Testis (tissue), 3 donors: ENCODE results near the gene E2F2. TPM values are rescaled to one million over a fixed set of nuclear protein-coding genes. Genes with fewer than 3 reads are reported as not detected.
A peak's percentile ranks its signal among the peaks of the same experiment; 100 is the strongest.

Experiments
- DNase-seq: peaks from one replicate; pipeline ENCODE4 v3.0.0-alpha.2; 2019
- H3K27ac ChIP-seq, 2 donors: fragments of 200-600 bp; sonication (generic); one replicate each; pipeline ENCODE4 v1.5.1; 2019
- H3K27me3 ChIP-seq: fragments of 200-600 bp; sonication (generic); one replicate; pipeline ENCODE4 v1.5.1; 2019
- H3K36me3 ChIP-seq: fragments of 200-600 bp; sonication (generic); one replicate; pipeline ENCODE4 v1.5.1; 2017; ENCODE audit warnings: low read depth; ENCODE audit errors: missing control alignments
- H3K4me1 ChIP-seq: fragments of 200-600 bp; sonication (generic); one replicate; pipeline ENCODE4 v1.5.1; 2019
- H3K4me3 ChIP-seq, 2 donors: fragments of 200-600 bp; sonication (generic); one replicate each; pipeline ENCODE4 v1.5.1; 2017 to 2019
- H3K9me3 ChIP-seq: fragments of 200-600 bp; sonication (generic); one replicate; pipeline ENCODE4 v1.5.1; 2017
- POLR2A ChIP-seq: fragments of 450-650 bp; IDR thresholded peaks from one replicate; pipeline ENCODE4 v1.6.1; 2017; ENCODE audit warnings: antibody characterized with exemption, mild to moderate bottlenecking, moderate library complexity
- WGBS, 2 donors: methylation state at CpG; one replicate each; pipeline ENCODE4 v1.1.5; 2018; 5-methylcytosine and 5-hydroxymethylcytosine counted together
- intact Hi-C: fragments of 100-400 bp; cut with DNase I; formaldehyde crosslinking; loops from one replicate; pipeline ENCODE4 v1.15.1; 2023; ENCODE audit warnings: low total_unique reads
- polyA plus RNA-seq: library from polyadenylated mRNA; stranded (reverse); fragments of 350-450 nt; fragmentation: Illumina TruSeq; extraction: RNeasy Lipid Tissue Mini Kit (QIAGEN cat#74804); gene quantifications from one replicate; pipeline ENCODE4 v1.2.3, GENCODE V29; 2014; ENCODE audit warnings: low read depth, low replicate concordance; ENCODE audit not compliant: insufficient read depth
- total RNA-seq, 2 donors: library from RNA; depleted of rRNA; stranded (reverse); fragments of >200 nt; gene quantifications; one replicate each; pipeline ENCODE4 v1.2.3, GENCODE V29; 2016
- TF ChIP-seq, protein P1 (sequence below), 3 experiments: fragments of 450-650 bp in 2 of 3; fragments of 200-600 bp in 1 of 3; sonication (generic) in 1 of 3; IDR thresholded peaks; one replicate each; pipeline ENCODE4 v1.5.1; 2016 to 2019; ENCODE audit warnings: antibody characterized with exemption in 3 of 3, mild to moderate bottlenecking in 2 of 3, moderate library complexity in 1 of 3

Gene E2F2
- total and polyA plus RNA-seq, 3 donors from 2014 or later: 4.2 to 6.6 (median 4.8) TPM

DNA sequence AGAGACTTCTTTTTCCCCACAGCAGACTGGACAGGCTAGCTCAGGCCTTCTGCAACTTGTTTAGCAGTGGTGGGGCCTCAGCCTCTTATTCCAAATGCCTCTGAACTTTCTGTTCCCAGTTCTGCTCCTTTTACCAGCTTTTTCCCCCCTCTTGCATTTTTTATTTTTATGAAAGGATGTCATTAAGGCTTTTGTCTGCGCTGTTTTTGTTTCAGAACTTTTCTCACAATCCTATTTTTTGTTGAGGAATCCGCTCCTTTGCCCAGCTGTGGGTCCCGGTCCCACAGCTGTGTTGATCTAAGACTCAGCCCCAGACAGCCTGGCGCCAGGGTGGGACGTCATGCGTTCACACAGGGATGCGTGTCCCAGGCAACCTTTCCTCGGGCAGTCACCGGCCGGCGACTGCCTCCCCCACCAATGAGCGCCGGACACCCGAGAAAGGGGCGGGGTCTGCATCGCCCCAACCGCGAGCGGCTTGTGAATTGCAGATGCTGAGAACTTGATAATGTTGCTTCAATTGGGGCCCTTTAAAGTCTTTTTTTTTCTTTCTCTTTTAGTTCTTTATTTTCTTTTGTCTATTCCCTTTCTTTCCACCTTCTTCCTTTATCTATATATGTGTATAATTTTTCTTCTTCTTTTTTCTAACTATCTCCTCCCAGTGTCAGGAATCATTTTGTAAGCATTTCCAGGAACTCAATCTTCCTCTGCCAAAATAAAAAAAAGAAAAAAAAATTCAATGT, 31.3 kb upstream of the E2F2 start:
- H3K4me3 ChIP-seq: no peak overlapping the region
- peaks cover 31% of the 10 kb centered on the region for H3K4me1 ChIP-seq

DNA sequence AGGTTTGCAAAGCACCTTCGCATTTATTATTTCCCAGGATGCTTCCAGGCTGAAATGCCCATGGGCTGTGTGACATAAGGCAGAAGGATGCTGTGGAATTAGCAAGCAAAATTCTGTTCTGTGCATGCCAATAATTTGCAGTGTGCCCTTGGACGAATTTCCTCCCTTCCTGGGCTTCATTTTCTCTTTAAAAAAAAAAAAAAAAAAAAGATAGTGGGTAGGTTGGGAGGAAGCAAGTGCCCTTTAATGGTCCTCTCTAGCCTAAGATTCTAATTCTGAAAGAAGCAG, 30.7 kb upstream of the E2F2 start:
- Histone ChIP-seq H3K36me3 (no peaks in the 10 kb centered on the region), H3K9me3 (no peaks in the 10 kb centered on the region), H3K4me3 (no peak overlapping the region), H3K27ac (peak overlapping the region; percentile 47 to 88), H3K27me3 (no peaks in the 10 kb centered on the region), H3K4me1 (peaks cover 31% of the 10 kb centered on the region)
- no peak for DNase-seq
- intact Hi-C loops: no loop called here
- TF ChIP-seq POLR2A: no peak
- TF ChIP-seq, protein P1, sequence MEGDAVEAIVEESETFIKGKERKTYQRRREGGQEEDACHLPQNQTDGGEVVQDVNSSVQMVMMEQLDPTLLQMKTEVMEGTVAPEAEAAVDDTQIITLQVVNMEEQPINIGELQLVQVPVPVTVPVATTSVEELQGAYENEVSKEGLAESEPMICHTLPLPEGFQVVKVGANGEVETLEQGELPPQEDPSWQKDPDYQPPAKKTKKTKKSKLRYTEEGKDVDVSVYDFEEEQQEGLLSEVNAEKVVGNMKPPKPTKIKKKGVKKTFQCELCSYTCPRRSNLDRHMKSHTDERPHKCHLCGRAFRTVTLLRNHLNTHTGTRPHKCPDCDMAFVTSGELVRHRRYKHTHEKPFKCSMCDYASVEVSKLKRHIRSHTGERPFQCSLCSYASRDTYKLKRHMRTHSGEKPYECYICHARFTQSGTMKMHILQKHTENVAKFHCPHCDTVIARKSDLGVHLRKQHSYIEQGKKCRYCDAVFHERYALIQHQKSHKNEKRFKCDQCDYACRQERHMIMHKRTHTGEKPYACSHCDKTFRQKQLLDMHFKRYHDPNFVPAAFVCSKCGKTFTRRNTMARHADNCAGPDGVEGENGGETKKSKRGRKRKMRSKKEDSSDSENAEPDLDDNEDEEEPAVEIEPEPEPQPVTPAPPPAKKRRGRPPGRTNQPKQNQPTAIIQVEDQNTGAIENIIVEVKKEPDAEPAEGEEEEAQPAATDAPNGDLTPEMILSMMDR (IDR thresholded peaks at IDR 0.05): no peak
- WGBS, 2 donors: 32 to 40% methylated on average over 2 of the region's 2 CpGs

More for the DNA sequence above, 31.3 kb upstream of the E2F2 start:
- peak overlapping the region; percentile 47 to 88 for H3K27ac ChIP-seq
- DNase-seq: peak; percentile 90
- no peaks in the 10 kb centered on the region for H3K27me3 ChIP-seq
- TF ChIP-seq POLR2A: no peak
- TF ChIP-seq, protein P1 (IDR thresholded peaks at IDR 0.05): no peak
- no peaks in the 10 kb centered on the region for H3K9me3 ChIP-seq
- intact Hi-C loops: no loop called here
- 9 to 17% methylated on average over 19 of the region's 19 CpGs for WGBS, 2 donors
- H3K36me3 ChIP-seq: no peaks in the 10 kb centered on the region

DNA sequence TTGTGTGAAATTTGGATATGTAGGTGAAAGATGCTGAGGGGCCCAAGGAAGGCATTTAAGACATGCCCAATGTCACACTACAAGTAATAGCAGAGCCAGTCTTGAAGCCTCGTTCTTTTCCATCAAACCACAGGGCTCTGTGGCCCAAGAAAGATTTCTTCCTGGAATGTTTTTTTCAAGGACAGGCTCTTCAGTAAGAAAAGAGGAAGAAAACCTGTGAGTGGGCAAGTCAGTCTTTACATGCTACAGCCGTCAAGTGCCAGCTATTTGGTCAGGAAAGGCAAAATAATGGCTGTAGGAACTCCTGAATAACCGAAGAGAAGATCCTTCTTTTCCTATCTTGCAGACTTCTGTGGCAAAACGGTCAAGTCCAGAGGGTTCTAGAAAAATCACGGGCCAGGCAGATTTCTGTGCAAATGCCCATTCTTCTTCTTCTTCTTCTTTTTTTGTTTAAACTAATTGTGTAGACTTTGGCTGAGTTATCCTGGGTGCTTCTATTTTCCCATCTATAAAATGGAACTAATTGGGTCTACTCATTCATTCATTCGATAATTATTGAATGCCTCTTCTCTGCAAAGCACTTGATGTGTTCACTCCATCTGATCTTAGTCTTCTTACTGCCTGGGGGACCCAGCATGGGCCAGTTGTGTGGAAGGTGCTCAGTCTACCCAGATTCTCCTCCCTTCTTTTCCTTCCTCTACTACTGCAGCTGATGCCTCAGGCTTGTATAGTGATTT, 30.2 kb upstream of the E2F2 start:
- no peak for DNase-seq
- peaks cover 31% of the 10 kb centered on the region for H3K4me1 ChIP-seq
- intact Hi-C loops: no loop called here
- H3K36me3 ChIP-seq: no peaks in the 10 kb centered on the region
- TF ChIP-seq POLR2A: no peak
- TF ChIP-seq, protein P1 (IDR thresholded peaks at IDR 0.05): no peak
- no peaks in the 10 kb centered on the region for H3K9me3 ChIP-seq
- peak overlapping the region; percentile 47 to 88 for H3K27ac ChIP-seq
- 46 to 52% methylated on average over 6 of the region's 6 CpGs for WGBS, 2 donors
- no peaks in the 10 kb centered on the region for H3K27me3 ChIP-seq
- H3K4me3 ChIP-seq: no peak overlapping the region

DNA sequence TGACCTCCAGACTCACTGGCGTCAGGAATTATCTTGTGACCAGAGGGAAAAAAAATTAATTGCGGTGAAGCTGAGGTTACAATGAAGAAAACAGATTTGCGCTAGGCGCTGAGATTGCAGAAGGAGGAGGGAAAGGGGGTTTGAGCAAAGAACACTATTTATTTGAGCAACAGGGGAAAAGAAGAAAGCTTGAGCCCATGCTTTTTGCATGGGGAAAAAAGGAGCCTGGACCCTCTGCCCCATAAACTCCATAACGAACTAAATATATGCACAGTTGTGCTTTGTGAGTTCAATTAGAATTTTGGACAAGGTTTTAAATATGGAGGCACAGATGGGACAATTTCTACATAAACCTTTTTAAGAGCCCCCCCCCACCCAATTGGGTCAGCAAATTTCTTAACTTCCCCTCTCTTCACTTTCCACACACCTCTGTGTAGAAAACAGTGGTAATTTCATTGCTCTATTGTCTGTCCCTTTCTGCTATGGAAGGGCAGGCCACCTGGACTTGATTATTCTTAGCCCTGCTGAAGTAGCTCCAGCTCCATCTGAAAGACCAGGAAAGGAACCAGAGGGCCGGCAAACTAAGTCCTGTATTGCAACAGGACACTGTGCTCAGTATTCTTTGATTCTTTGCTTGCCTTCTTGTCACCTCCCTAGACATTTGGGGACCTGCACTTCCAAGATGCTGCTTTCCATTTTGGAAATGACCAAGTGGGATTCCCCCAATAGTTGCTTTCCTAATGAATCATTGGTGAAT, 29.1 kb upstream of the E2F2 start:
- peak overlapping the region; percentile 55 to 65 for H3K4me3 ChIP-seq
- no peaks in the 10 kb centered on the region for H3K27me3 ChIP-seq
- no peak for TF ChIP-seq POLR2A
- TF ChIP-seq, protein P1 (IDR thresholded peaks at IDR 0.05): no peak
- 28% methylated on average over 6 of the region's 6 CpGs for WGBS, 2 donors
- intact Hi-C loops: no loop called here
- peaks cover 41% of the 10 kb centered on the region for H3K4me1 ChIP-seq
- H3K36me3 ChIP-seq: no peaks in the 10 kb centered on the region
- DNase-seq: no peak
- no peaks in the 10 kb centered on the region for H3K9me3 ChIP-seq
- H3K27ac ChIP-seq: peak overlapping the region; percentile 64 to 88
